HepG2 (cell line): ENCODE data around the gene CTNNA1. TPM values are rescaled to one million over a fixed set of nuclear protein-coding genes. Genes with fewer than 3 reads are reported as not detected.
A peak's percentile ranks its signal among the peaks of the same experiment; 100 is the strongest.

Experiments used
- ATAC-seq: fragments of 200-7000 bp; cut with Tn5 transposase; 3 replicates; pipeline ENCODE4 v1.9.1; 2020; ENCODE audit warnings: mild to moderate bottlenecking, moderate library complexity
- BruUV-seq: library from RNA; stranded (reverse); fragments of 400-500 nt; replicated peaks from 2 replicates; lab custom pipeline; 2021; lab: Mats Ljungman, UMichigan
- CTCF ChIA-PET: fragments of 300-600 bp; formaldehyde crosslinking; extraction: SDS; loops from one replicate; lab custom pipeline; 2021; ENCODE audit warnings: low total read pairs, inconsistent platforms, low intra/inter-chr PET ratio; lab: Yijun Ruan, JAX
- POLR2A ChIA-PET: fragments of 350-600 bp; sonication (Branson Sonifier 250); formaldehyde crosslinking; loops from one replicate; lab custom pipeline; 2020; ENCODE audit warnings: antibody characterized with exemption, inconsistent platforms; lab: Yijun Ruan, JAX
- DNase-seq: peaks from one replicate; pipeline ENCODE4 v3.0.0-alpha.2; 2015; ENCODE audit warnings: low spot score
- FAIRE-seq: peaks from 3 replicates; lab custom pipeline; 2011; peaks lifted over from hg19 to GRCh38; lab: Jason Lieb, UNC
- H2AFZ ChIP-seq: one replicate; pipeline ENCODE4 v1.6.1; 2011; ENCODE audit warnings: low read length, inconsistent platforms
- H3K27ac ChIP-seq: fragments of 300-600 bp; 3 replicates; pipeline ENCODE4 v1.8.0; 2011; ENCODE audit warnings: mixed run types, mild to moderate bottlenecking, mixed read lengths, low read length, inconsistent platforms; ENCODE audit not compliant: insufficient read depth; ENCODE audit errors: extremely low read length
- H3K27me3 ChIP-seq, 2 experiments: fragments of 200-600 bp in 1 of 2; 2 replicates in 1 of 2; 3 replicates in 1 of 2; pipeline versions ENCODE4 v1.6.0 to v1.8.0; 2011; ENCODE audit warnings: low read length in 2 of 2, mild to moderate bottlenecking in 2 of 2, moderate library complexity in 2 of 2, inconsistent platforms in 1 of 2; ENCODE audit not compliant: insufficient read depth in 2 of 2, control insufficient read depth in 1 of 2
- H3K36me3 ChIP-seq, 2 experiments: fragments of 200-600 bp in 1 of 2; replicated peaks in 1 of 2; 2 replicates in 1 of 2; 3 replicates in 1 of 2; pipeline versions ENCODE4 v1.5.1 to v1.8.0; 2011; ENCODE audit warnings: low read length in 2 of 2, inconsistent platforms in 1 of 2; ENCODE audit not compliant: insufficient read depth in 2 of 2, control insufficient read depth in 1 of 2
- H3K4me1 ChIP-seq: 2 replicates; pipeline ENCODE4 v1.5.1; 2012; ENCODE audit warnings: low read length, inconsistent platforms; ENCODE audit not compliant: insufficient read depth
- H3K4me2 ChIP-seq: 2 replicates; pipeline ENCODE4 v1.6.0; 2011; ENCODE audit warnings: low read depth, low read length, inconsistent platforms
- H3K4me3 ChIP-seq, 3 experiments: fragments of 200-600 bp in 1 of 3; sonication (generic), shearing (Covaris generic) in 1 of 3; replicated peaks in 1 of 3; 2 replicates each; pipeline ENCODE4 v1.5.1; 2011 to 2016; ENCODE audit warnings: low read length in 3 of 3, inconsistent platforms in 2 of 3, low read depth in 2 of 3, mild to moderate bottlenecking in 2 of 3, control low read depth in 1 of 3, mixed read lengths in 1 of 3; ENCODE audit not compliant: insufficient read depth in 1 of 3
- H3K79me2 ChIP-seq: one replicate; pipeline ENCODE4 v1.6.1; 2011; ENCODE audit warnings: low read length, inconsistent platforms; ENCODE audit not compliant: insufficient read depth
- H3K9ac ChIP-seq: 2 replicates; pipeline ENCODE4 v1.6.0; 2011; ENCODE audit warnings: mild to moderate bottlenecking, low read depth, low read length, inconsistent platforms; ENCODE audit not compliant: insufficient read depth
- H3K9me3 ChIP-seq: 2 replicates; pipeline ENCODE4 v1.5.1; 2012; ENCODE audit warnings: mild to moderate bottlenecking, low read length
- H4K20me1 ChIP-seq: 2 replicates; pipeline ENCODE4 v1.6.0; 2011; ENCODE audit warnings: inconsistent platforms, mild to moderate bottlenecking, low read length, moderate library complexity; ENCODE audit not compliant: insufficient read depth
- ARHGAP35 ChIP-seq: sonication (generic); formaldehyde crosslinking; IDR thresholded peaks from 2 replicates; pipeline ENCODE4 v1.9.0; 2022; ENCODE audit warnings: mild to moderate bottlenecking, inconsistent platforms, moderate library complexity, missing genetic modification reagents, borderline replicate concordance
- ARNT ChIP-seq: fragments of 450-650 bp; IDR thresholded peaks from 2 replicates; pipeline ENCODE4 v1.6.1; 2017
- GLI4 ChIP-seq: sonication (generic); formaldehyde crosslinking; IDR thresholded peaks from 2 replicates; pipeline ENCODE4 v1.5.1; 2020; ENCODE audit warnings: missing genetic modification reagents, mild to moderate bottlenecking, moderate library complexity, borderline replicate concordance
- GRHL1 ChIP-seq: sonication (generic); formaldehyde crosslinking; conservative IDR thresholded peaks from 2 replicates; pipeline ENCODE4 v1.8.0; 2022; ENCODE audit warnings: missing genetic modification reagents
- KDM1A ChIP-seq: IDR thresholded peaks from 2 replicates; pipeline ENCODE4 v1.6.1; 2016; ENCODE audit warnings: missing compliant biosample characterization
- MIER2 ChIP-seq: IDR thresholded peaks from 2 replicates; pipeline ENCODE4 v1.6.1; 2016; ENCODE audit warnings: missing biosample characterization, missing genetic modification reagents
- MLXIP ChIP-seq: sonication (generic); formaldehyde crosslinking; IDR thresholded peaks from 2 replicates; pipeline ENCODE4 v1.9.0; 2021; ENCODE audit warnings: missing genetic modification reagents, borderline replicate concordance
- PHB2 ChIP-seq: fragments of 450-650 bp; IDR thresholded peaks from 2 replicates; pipeline ENCODE4 v1.6.1; 2018; ENCODE audit not compliant: partially characterized antibody
- PRPF4 ChIP-seq: fragments of 200-400 bp; formaldehyde crosslinking; IDR thresholded peaks from 2 replicates; pipeline ENCODE4 v1.6.1; 2016; ENCODE audit warnings: low read length, low read depth; ENCODE audit not compliant: poor library complexity, severe bottlenecking
- ZBTB44 ChIP-seq: sonication (generic); formaldehyde crosslinking; IDR thresholded peaks from 2 replicates; pipeline ENCODE4 v1.4.0; 2020; ENCODE audit warnings: missing genetic modification reagents
- ZNF329 ChIP-seq: sonication (generic); formaldehyde crosslinking; IDR thresholded peaks from 2 replicates; pipeline ENCODE4 v1.9.0; 2021; ENCODE audit warnings: low read depth, mild to moderate bottlenecking, missing genetic modification reagents
- ZNF562 ChIP-seq: sonication (generic); formaldehyde crosslinking; IDR thresholded peaks from 2 replicates; pipeline ENCODE4 v1.8.0; 2022; ENCODE audit warnings: missing genetic modification reagents, borderline replicate concordance
- WGBS: methylation state at CpG from one replicate; pipeline ENCODE4 v1.1.6; 2017; ENCODE audit warnings: low lambda C conversion rate; 5-methylcytosine and 5-hydroxymethylcytosine counted together
- in situ Hi-C: cut with HindIII; loops from 2 replicates; pipeline ENCODE4 v1.10.0; 2017; ENCODE audit warnings: low pct_unique_long_range_greater_than_20kb; ENCODE audit not compliant: extremely low pct_ligation_motif_present
- intact Hi-C: fragments of 100-400 bp; cut with micrococcal nuclease; formaldehyde crosslinking; loops from one replicate; pipeline ENCODE4 v1.10.0; 2022; ENCODE audit not compliant: unreplicated experiment
- polyA plus RNA-seq, 8 experiments: library from polyadenylated mRNA; depleted of rRNA in 3 of 8; stranded (reverse) in 7 of 8; unstranded in 1 of 8; fragments of >200 nt; fragmentation: Illumina TruSeq in 4 of 8; extraction: Trizol in 4 of 8; gene quantifications; 2 replicates each; pipeline versions ENCODE4 v1.2.1 to v1.2.3, GENCODE V29; 2011 to 2016; ENCODE audit warnings: low read depth in 4 of 8, missing spikeins in 1 of 8, mixed read lengths in 1 of 8; ENCODE audit not compliant: insufficient read depth in 1 of 8
- total RNA-seq, 5 experiments: library from RNA; depleted of rRNA; stranded (reverse); fragments of >200 nt; fragmentation: Illumina TruSeq; extraction: Trizol; gene quantifications; 2 replicates each; pipeline ENCODE4 v1.2.3, GENCODE V29; 2016; ENCODE audit warnings: low read depth in 1 of 5

CTNNA1 gene
- total and polyA plus RNA-seq, 2 of the 13 experiments (the other 11 are each of a cell fraction or from before 2014, with no cell fraction given) = 66.8 to 162 TPM

GRCh38 chr5:138770291-138770690 is 17.1 kb downstream of the CTNNA1 start:
- DNase-seq (no peak), FAIRE-seq (no peak), ATAC-seq (no peak)
- Histone ChIP-seq H3K4me3 (peak overlapping the region in 1 of 3 experiments; percentile 27; a peak in 2 of 6 replicates), H3K79me2 (peaks cover 86% of the 10 kb centered on the region), H2AFZ (no peak overlapping the region), H3K27ac (peak overlapping the region; percentile 54), H3K9ac (peak overlapping the region; percentile 11), H4K20me1 (peaks cover 60% of the 10 kb centered on the region), H3K4me1 (peaks cover 80% of the 10 kb centered on the region), H3K4me2 (peak overlapping the region; percentile 52), H3K9me3 (no peaks in the 10 kb centered on the region), H3K36me3 (no peaks in the 10 kb centered on the region), H3K27me3 (no peaks in the 10 kb centered on the region)
- POLR2A ChIA-PET = interaction anchor here (1.5 kb wide), 1 partner anchor 14 kb away, joined by 5 read pairs; no protein-coding TSS in a partner anchor
- 80% methylated on average over 6 of the region's 6 CpGs for WGBS
- intact Hi-C loops = loop anchor here (2.0 kb wide), 1 partner anchor 43 kb away; no protein-coding TSS in a partner anchor
- CTCF ChIA-PET = no interaction called here
- TF ChIP-seq MLXIP (CRISPR knock-in tag) (no peak), ZNF562 (CRISPR knock-in tag) (no peak), PHB2 (no peak), GRHL1 (CRISPR knock-in tag) (no peak), ARNT (no peak), GLI4 (CRISPR knock-in tag) (no peak), ZBTB44 (CRISPR knock-in tag) (no peak), ARHGAP35 (CRISPR knock-in tag) (no peak), KDM1A (no peak), PRPF4 (no peak), ZNF329 (CRISPR knock-in tag) (no peak), MIER2 (CRISPR knock-in tag) (no peak)
- TF ChIP-seq, all 625 proteins: peak for 0
- BruUV-seq = no TSS peak
- in situ Hi-C loops = no loop called here
